Peyer's patch (tissue), 4 donors: ENCODE data around the gene P2RY8. TPM values are rescaled to one million over a fixed set of nuclear protein-coding genes. Genes with fewer than 3 reads are reported as not detected.
"Not testable (repeated sequence)": the region's sequence is repeated elsewhere in the genome, so short reads cannot be mapped to it uniquely, and the experiment has no call there.

Experiments
- DNase-seq, 3 donors: peaks; one replicate each; pipeline ENCODE4 v3.0.0-alpha.2; 2017 to 2019
- H3K27ac ChIP-seq, 4 donors: fragments of 200-600 bp; sonication (generic); one replicate each; pipeline ENCODE4 v1.5.1; 2016 to 2019
- H3K27me3 ChIP-seq, 2 donors: fragments of 200-600 bp; sonication (generic); one replicate each; pipeline ENCODE4 v1.5.1; 2019
- H3K36me3 ChIP-seq, 3 donors: fragments of 200-600 bp; sonication (generic); one replicate each; pipeline ENCODE4 v1.5.1; 2016 to 2019
- H3K4me1 ChIP-seq, 4 donors: fragments of 200-600 bp; sonication (generic); one replicate each; pipeline ENCODE4 v1.5.1; 2016 to 2019
- H3K4me3 ChIP-seq, 4 donors: fragments of 200-600 bp; sonication (generic); 1 replicate in 3 of 4; 2 replicates in 1 of 4; pipeline ENCODE4 v1.5.1; 2016 to 2019; ENCODE audit warnings: mild to moderate bottlenecking in 1 of 4
- H3K9me3 ChIP-seq, 4 donors: fragments of 200-600 bp; sonication (generic); one replicate each; pipeline ENCODE4 v1.5.1; 2016 to 2019; ENCODE audit warnings: mild to moderate bottlenecking in 1 of 4
- CTCF ChIP-seq, 6 experiments: fragments of 450-650 bp in 4 of 6; fragments of 200-600 bp in 2 of 6; sonication (generic) in 1 of 6; IDR thresholded peaks; one replicate each; pipeline ENCODE4 v1.5.1; 2017 to 2019; ENCODE audit warnings: antibody characterized with exemption in 6 of 6, mild to moderate bottlenecking in 3 of 6, moderate library complexity in 1 of 6
- POLR2A ChIP-seq, 2 donors: fragments of 450-650 bp; IDR thresholded peaks; one replicate each; pipeline ENCODE4 v1.5.1; 2017; ENCODE audit warnings: antibody characterized with exemption in 2 of 2, mild to moderate bottlenecking in 2 of 2, moderate library complexity in 2 of 2
- total RNA-seq, 4 donors: library from RNA; depleted of rRNA; stranded (reverse); fragments of >200 nt; gene quantifications; one replicate each; pipeline ENCODE4 v1.1.0, GENCODE V29; 2016

The P2RY8 gene
- total RNA-seq, 4 donors from 2014 or later: 0.35 to 5.8 (median 1.2) TPM

- no peaks in the 10 kb centered on the region for H3K27me3 ChIP-seq
- H3K27ac ChIP-seq: no peak overlapping the region
- H3K36me3 ChIP-seq: no peaks in the 10 kb centered on the region
- H3K4me3 ChIP-seq: no peak overlapping the region
- peak in 1 of 3 donors; percentile 36 for DNase-seq
- H3K9me3 ChIP-seq: no peaks in the 10 kb centered on the region
- peaks cover 0 to 8% (median 0%) of the 10 kb centered on the region in 4 donors for H3K4me1 ChIP-seq
- TF ChIP-seq POLR2A (IDR thresholded peaks at IDR 0.05) (no peak), CTCF (IDR thresholded peaks at IDR 0.05) (no peak)
These were observed 21.9 kb upstream of the P2RY8 start for GRCh38 chrX:1558761-1559468.

- not testable (repeated sequence) for H3K4me1 ChIP-seq, H3K27ac ChIP-seq, DNase-seq, H3K4me3 ChIP-seq, H3K27me3 ChIP-seq, H3K36me3 ChIP-seq, H3K9me3 ChIP-seq
These were observed 20.5 kb upstream of the P2RY8 start for GRCh38 chrX:1557442-1557841.

- Histone ChIP-seq H3K36me3 (no peaks in the 10 kb centered on the region), H3K27me3 (no peaks in the 10 kb centered on the region), H3K4me1 (peaks cover 0 to 8% (median 0%) of the 10 kb centered on the region in 4 donors), H3K27ac (peak overlapping the region in 2 of 4 donors; percentile 36 to 72), H3K9me3 (no peaks in the 10 kb centered on the region), H3K4me3 (no peak overlapping the region)
- no peak for DNase-seq
- TF ChIP-seq POLR2A (IDR thresholded peaks at IDR 0.05) (no peak), CTCF (IDR thresholded peaks at IDR 0.05) (no peak)
These were observed 18.4 kb upstream of the P2RY8 start for GRCh38 chrX:1555370-1555769.

- Histone ChIP-seq H3K36me3 (no peaks in the 10 kb centered on the region), H3K9me3 (no peaks in the 10 kb centered on the region), H3K27ac (peak overlapping the region in 2 of 4 donors; percentile 55 to 72), H3K4me1 (peaks cover 0 to 8% (median 0%) of the 10 kb centered on the region in 4 donors), H3K4me3 (no peak overlapping the region), H3K27me3 (no peaks in the 10 kb centered on the region)
- DNase-seq: peak in 2 of 3 donors; percentile 71 to 80
- TF ChIP-seq POLR2A (IDR thresholded peaks at IDR 0.05) (no peak), CTCF (IDR thresholded peaks at IDR 0.05) (no peak)
These were observed 17.7 kb upstream of the P2RY8 start for GRCh38 chrX:1554469-1555210.

GRCh38 chrX:1551959-1552546 lies 15.1 kb upstream of the P2RY8 start:
- TF ChIP-seq CTCF (IDR thresholded peaks at IDR 0.05) (no peak), POLR2A (IDR thresholded peaks at IDR 0.05) (no peak)
- H3K9me3 ChIP-seq: no peaks in the 10 kb centered on the region
- H3K27ac ChIP-seq: no peak overlapping the region
- H3K4me1 ChIP-seq: peaks cover 0 to 8% (median 0%) of the 10 kb centered on the region in 4 donors
- DNase-seq: no peak
- H3K4me3 ChIP-seq: no peak overlapping the region
- H3K27me3 ChIP-seq: no peaks in the 10 kb centered on the region
- H3K36me3 ChIP-seq: no peaks in the 10 kb centered on the region
